DMS153 (cell line): ENCODE measurements around the gene NOP14.
"Not testable (repeated sequence)": the region's sequence is repeated elsewhere in the genome, so short reads cannot be mapped to it uniquely, and the experiment has no call there.

Experiments used
- DNase-seq: peaks from one replicate; lab custom pipeline; 2025; lab: John Stamatoyannopoulos, UW

The NOP14 gene

DNA sequence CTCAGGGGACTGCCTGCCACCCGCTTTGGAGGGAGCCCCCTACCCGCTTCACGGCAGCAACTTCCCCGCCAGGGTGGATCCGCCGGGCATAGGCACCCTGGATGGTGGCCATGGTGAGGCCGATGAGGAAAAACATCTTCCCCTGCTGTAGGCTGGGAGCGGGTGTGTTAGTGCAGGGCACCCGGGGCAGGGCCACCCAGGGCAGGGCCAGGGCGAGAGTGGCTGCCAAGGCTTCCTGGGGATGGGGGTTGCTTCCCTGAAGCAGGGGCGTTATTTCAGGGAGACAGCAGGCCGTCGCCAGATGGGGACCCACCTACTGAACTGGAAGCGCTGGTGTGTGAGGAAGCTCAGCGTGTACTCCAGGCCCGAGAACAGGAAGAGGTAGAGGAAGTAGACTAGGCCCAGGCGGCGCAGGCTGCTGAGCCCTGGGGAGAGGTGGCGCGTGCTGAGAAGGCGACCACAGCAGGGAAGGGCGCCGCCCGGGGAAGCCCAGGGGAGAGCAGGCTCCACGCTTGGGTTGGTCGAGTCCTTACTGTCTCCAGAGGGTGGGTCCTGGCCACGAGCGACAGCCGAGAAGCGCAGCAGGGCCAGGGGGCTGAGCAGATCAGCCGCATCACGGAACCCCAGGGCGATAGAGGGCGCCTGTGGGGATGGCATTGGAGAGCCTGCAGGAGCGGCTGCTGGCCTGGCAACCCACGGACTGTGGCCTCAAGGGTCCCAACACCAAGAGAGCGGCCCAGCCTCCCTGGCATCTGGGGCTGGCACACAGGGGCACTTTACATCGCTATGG, 31.5 kb downstream of the NOP14 start:
- no peak for DNase-seq

DNA sequence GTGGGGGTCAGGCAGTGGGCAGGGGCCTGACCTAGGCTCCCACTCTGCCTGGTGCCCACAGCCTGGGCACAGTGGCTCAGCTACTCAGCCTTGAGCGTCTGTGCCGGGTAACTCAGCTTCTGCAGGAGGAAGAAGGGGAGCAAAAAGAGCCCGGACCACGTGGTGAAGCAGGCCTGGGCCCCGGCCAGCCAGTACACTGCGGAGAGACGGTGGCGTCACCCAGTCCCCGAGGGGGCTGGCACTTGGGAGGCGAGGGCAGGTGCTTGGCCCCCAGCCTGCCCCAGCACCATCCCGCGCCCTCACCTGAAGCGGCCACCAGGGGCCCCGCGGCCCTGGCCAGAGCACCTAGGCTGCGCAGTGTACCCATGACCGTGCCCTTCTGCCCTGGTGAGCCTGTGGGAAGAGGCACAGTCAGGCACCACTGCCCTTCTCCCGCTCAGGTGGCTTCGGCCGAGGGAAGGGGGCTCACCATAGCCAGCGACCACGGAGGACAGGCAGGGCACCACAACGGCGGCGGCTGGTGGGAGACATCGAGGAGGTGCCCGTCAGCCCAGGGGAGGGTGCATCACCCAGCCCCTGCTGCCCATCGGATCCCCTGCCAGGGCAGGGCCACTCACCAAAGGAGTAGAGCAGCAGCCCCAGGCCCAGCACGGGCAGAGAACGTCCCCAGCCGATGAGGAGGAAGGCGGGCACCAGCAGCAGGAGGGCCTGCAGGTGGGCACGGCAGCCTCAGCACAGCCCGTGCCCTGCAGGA, 32.3 kb downstream of the NOP14 start:
- peak; percentile 28 for DNase-seq

DNA sequence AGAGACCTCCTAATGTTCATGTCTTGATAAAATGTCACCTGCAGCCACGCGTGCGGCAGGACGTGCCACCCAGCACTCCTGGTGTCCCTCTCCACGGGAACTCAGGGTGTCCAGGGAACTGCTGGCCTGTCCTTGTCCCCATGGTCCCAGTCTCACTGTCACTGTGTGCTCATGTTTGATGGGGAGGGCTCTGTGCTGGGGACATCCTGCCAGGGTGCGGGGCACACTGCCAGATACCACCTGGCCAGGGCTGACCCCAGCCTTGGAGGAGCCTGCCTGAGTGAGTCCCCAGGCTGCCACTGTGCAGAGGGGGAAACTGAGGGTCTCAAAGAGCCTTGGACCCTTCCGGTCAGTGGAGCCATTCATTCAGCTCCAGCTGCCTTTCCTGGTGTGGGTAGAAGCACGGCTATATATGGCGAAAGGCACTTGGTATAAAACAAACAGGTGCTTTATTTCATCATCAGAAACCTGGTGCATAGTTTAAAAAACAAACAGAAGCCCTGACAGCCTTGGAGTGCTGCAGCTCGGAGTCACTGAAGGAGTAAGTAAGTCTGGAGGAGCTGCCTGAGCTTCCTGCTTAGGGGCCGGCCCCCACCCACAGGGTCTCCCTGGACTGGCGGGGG, 33.0 kb downstream of the NOP14 start:
- peak; percentile 15 for DNase-seq

DNA sequence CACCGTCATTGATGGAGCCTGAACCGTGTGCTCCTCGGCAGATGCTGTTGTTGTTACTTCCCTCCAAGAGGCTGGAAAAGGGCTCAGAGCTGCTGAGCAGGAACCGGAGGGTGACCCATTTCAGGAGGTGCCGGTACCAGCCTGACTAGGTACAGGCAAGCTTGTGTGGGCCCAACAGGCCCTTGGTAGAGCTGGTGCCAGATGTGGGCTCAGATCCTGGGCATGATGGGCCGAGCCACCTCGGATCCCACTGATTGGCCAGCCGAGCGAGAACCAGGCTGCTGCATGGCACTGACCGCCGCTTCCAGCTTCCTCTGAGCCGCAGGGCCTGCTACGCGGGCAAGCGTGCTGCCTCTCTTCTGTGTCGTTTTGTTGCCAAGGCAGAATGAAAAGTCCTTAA, 33.7 kb downstream of the NOP14 start:
- no peak for DNase-seq

DNA sequence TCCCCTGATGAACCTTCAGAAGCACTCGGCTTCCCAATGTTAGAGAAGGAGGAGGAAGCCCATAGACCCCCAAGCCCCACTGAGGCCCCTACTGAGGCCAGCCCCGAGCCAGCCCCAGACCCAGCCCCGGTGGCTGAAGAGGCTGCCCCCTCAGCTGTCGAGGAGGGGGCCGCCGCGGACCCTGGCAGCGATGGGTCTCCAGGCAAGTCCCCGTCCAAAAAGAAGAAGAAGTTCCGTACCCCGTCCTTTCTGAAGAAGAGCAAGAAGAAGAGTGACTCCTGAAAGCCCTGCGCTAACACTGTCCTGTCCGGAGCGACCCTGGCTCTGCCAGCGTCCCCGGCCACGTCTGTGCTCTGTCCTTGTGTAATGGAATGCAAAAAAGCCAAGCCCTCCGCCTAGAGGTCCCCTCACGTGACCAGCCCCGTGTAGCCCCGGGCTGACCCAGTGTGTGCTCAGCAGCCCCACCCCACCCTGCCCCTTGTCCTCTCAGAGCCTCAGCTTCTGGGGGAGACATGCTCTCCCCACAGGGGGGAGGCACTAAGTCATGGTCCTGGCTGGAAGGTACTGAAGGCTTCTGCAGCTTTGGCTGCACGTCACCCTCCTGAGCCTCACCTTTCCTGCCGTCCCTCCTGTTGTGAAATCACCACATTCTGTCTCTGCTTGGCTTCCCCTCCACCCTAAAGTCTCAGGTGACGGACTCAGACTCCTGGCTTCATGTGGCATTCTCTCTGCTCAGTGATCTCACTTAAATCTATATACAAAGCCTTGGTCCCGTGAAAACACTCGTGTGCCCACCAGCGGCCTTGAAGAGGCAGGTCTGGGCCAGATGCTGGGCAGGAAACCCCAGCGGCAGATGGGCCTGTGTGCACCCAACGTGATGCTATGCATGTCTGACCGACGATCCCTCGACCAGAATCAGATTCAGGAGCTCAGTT, 34.7 kb downstream of the NOP14 start:
- no peak for DNase-seq

DNA sequence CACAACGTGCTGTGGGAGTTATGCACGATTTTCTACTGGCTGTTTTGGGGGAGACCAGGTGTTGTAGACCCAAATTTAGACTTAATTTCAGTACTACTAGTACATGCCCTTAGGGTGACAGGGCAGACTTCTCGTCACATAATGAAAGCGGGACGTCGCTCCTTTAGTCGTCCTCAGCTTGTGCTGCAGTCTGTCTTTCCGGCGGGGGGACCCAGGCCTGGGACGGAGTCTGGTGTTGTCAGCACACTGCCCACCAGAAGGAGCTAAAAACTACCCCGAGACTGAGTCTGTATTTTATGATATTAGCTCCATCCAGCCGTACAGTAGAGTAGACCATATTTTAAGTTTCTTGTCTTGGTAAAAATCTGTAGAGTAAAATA, 35.5 kb downstream of the NOP14 start:
- DNase-seq, result no peak

DNA sequence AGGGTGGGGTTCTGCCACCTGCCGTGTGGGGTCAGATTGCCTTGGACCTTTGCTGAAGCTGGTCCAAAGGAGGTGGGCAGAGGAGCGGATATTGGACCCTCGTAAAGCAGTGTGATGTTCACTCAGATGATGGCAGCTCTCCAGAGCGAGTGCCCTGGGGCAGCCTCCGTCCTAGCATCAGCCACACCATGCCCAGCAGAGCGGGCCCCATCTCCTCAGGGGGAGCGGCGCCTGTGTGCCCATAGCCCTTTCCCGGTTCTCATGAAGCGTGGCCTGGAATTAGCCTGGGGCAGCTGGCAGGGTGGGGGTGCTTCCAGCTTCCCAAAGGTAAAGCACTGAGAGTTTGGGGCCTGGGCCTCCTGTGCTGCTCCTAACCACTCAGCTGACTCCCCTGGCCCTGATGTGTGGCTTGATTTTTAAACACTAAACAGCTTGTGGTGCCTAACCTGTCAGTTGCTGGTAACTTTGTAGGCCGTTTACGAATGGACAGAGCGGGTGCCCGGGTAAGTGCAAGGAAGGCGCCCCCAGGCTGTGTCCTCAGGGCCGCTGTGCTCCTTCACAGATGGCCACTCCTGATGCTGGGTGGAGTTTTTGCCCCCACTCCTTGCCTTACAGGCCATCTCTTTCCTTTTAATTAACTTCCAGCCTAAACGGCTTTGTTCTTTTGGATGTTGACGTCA, 36.0 kb downstream of the NOP14 start:
- no peak for DNase-seq

DNA sequence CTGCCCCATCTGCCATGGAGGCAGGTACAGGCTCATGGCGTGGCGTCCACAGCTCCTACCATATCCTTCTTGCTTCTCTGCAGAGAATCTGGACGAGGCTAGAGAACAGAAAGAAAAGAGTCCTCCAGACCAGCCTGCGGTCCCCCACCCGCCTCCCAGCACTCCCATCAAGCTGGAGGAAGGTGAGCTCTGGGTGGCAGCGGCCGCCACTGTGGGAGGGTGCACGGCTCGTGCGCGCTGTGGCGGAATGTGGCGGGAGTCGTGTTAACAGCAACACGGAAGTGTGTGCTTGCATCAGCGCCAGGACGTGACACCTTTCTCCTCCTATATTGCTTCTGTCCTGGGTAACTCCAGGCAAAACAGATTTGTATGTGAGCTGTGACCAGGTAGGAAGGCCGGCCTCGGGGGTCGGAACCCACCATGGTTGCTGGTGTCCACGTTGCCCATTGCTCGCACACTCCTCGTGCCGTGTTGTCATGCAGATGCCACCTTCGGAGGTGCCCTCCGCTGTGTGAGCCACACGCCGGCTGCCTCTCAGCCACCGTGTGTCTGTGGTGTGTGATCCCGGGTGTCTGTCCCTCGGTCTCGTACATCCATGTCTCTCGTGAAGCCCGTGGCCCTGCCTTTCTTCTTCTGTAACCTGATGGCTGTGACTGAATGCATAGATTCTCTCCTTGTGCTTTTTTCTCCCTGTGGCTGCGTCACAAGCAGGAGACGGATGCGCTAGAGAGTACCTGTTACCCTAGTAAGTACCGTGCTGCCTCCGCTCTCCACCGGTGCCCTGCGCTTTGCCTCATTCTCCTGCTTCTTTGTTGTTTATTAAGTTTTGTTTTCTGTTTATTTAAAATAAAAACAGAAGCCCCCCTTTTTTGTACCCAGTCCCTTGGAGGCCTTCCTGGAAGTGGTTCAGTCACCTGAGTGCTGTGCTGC, 37.0 kb downstream of the NOP14 start:
- no peak for DNase-seq

DNA sequence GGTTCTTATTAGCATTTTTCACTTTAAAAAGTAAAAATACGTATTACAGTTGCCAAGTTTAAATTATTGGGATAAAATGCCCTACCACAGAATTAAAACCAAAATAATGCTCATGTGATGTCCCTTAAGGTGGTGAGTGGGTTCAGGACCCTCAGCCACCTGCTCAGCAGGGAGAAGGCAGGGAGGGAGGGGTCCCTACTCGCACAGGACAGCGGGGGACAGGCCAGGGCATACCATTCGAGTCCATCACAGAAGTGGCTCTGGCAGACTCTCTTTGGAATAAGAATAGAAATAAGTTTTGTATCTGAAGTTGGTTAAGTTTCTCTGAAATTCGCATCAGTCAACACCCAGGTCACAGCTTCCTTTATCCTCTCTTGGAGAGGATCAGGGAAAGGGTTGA, 37.7 kb downstream of the NOP14 start:
- no peak for DNase-seq

DNA sequence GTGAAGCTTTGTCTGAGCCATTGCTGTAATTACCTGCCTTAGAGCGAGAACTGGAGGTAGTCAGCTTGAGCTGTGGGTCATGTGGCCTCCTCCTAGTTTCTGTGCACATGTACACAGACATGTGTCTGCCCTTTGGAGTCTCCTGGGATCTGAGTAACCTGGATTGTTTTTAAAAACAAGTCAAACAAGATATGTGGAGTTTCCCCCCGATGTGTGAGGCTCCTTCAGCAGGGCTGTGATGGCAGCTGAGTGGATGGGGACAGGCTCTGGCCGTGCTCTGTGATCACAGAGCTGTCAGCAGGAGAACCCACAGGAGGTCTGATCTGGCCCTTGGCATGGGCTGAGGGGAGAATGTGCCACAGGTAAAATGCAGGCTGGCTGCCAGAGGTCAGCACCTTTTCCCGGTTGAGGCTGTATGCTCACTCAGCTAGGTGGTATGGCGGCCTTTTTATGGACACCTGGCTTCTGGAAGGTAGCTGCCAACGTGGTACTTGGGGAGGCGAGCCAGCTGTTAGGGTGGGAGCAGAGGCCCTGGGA, 38.4 kb downstream of the NOP14 start:
- no peak for DNase-seq

DNA sequence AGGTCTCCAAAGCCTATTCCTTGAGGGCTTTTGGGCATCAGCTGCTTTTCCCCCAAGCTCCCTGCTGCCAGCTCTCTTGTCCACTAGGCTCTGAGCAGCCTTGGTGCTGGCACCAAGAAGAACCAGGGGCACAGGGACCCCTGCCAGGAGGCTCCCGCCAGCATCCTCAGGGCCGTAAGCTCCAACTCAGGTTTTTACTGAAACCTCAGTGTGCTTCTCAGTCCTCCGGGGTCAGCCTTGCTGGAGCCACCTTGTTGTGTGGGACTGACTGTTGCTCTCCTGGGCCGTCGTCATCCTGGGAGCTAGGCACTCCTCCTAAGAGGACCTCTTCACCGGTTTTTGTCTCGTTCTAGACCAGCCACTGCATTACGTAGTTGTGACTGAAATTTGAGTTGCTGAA, 38.9 kb downstream of the NOP14 start:
- no peak for DNase-seq

DNA sequence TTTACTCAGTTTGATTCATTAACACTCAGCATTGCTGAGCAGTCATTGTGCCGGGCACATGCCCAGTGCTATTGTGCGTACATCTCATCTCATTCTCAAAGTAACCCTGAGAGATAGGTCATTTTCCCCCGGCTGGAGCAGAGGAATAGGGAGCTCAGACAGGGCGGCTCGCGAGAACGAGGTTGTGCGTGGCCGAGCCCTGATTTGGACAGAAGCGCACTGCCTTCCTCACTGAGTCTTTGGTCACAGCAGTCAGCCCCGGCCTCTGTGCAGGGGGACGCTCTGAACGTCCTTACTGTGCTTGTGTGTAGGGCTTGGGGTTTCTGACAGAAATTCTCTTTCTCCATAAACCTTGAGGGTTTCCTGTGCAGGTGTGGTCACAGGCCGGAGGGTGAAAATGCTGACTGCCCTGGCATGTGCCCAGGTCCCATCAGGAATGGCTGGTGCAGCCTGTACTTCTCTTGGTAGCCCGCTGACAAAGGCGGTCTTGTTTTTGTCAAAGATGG, 39.5 kb downstream of the NOP14 start:
- DNase-seq, result no peak

DNA sequence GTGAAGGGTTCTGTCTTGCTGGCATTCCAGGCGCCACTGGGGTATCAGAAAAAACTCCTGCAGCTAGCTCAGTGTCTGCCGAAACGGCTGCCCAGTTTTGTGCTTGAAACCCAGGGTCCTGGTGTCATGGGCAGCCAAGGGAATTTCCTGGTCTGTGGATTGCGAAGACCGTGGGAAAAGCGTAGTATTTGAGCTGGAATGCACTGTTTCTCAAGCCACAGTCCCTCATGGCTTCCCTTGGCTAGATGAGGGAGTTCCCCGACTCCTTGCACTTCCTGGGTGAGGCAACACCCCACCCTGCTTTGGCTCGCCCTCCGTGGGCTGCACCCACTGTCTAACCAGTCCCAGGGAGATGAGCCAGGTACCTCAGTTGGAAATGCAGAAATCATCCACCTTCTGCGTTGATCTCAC, 40.1 kb downstream of the NOP14 start:
- DNase-seq, result no peak

DNA sequence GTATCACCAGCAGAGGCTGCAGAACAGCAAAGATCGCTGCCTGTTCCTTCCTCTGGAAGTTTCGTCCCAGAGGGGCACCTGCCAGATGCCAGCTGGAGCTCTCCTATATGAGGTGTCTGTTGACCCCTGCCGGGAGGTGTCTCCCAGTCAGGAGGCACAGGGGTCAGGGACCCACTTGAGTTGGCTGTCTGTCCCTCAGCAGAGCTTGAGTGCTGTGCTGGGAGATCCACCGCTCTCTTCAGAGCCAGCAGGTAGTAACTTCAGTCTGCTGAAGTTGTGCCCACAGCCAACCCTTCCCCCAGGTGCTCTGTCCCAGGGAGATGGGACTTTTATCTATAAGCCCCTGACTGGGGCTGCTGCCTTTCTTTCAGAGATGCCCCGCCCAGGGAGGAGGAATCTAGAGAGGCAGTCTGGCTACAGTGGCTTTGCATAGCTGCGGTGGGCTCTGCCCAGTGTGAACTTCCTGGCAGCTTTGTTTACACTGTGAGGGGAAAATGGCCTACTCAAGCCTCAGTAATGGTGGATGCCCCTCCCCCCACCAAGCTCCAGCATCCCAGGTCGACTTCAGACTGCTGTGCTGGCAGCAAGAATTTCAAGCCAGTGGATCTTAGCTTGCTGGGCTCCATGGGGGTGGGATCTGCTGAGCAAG, 40.6 kb downstream of the NOP14 start:
- DNase-seq, result peak; percentile 51

DNA sequence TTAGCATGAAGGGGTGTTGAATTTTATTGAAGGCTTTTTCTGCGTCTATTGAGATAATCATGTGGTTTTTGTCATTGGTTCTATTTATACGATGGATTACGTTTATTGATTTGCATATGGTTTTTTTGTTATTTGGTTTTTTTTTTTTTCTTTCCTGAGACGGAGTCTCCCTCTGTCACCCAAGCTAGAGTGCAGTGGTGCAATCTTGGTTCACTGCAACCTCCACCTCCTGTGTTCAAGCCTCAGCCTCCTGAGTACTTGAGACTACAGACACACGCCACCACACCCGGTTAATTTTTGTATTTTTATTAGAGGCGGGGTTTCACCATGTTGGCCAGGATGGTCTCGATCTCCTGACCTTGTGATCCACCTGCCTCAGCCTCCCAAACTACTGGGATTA, 44.5 kb downstream of the NOP14 start:
- not testable (repeated sequence) for DNase-seq

DNA sequence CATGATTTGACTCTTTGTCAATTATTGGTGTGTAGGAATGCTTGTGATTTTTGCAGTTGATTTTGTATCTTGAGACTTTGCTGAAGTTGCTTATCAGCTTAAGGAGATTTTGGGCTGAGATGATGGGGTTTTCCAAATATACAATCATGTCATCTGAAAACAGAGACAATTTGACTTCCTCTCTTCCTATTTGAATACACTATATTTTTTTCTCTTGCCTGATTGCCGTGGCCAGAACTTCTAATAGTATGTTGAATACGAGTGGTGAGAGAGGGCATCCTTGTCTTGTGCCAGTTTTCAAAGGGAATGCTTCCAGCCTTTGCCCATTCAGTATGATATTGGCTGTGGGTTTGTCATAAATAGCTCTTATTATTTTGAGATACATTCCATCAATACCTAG, 44.9 kb downstream of the NOP14 start:
- DNase-seq, result not testable (repeated sequence)

DNA sequence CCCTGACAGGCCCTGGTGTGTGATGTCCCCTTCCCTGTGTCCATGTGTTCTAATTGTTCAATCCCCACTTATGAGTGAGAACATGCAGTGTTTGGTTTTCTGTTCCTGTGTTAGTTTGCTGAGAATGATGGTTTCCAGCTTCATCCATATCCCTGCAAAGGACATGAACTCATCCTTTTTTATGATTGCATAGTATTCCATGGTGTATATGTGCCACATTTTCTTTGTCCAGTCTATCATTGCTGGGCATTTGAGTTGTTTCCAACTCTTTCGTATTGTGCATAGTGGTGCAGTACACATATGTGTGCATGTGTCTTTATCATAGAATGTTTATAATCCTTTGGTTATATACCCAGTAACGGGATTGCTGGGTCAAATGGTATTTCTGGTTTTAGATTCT, 46.5 kb downstream of the NOP14 start:
- not testable (repeated sequence) for DNase-seq

DNA sequence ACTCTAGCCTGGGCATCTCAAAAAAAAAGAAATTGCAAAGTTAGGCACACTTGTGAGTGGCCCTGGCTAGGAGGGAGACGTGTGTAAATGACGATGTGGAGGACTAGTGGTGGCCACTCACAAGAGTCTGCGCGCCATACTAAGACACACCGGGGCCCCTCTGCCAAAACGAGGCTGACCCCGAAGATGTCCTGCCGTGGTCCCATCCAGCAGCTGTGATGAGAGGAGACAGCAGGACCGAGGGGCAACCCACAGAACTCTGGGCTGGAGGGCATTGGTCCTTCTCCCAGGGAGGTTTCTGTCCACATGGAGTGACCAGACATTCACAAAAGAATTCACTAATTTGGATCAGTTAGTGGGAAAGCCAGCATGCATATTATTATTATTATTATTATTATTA, 47.4 kb downstream of the NOP14 start:
- DNase-seq, result no peak
